HepG2 (cell line): Measurements from ENCODE around the gene TBC1D19.

ENCODE experiments used
- AHR ChIP-seq: IDR thresholded peaks from 2 replicates; pipeline ENCODE4 v1.6.1; 2018; ENCODE audit warnings: missing genetic modification reagents, missing compliant biosample characterization
- CBFB ChIP-seq: sonication (generic); formaldehyde crosslinking; IDR thresholded peaks from 2 replicates; pipeline ENCODE4 v1.4.0; 2020; ENCODE audit warnings: missing genetic modification reagents
- GABPA ChIP-seq, 2 experiments: IDR thresholded peaks; 2 replicates each; pipeline ENCODE4 v1.6.1; 2011 to 2016; ENCODE audit warnings: low read depth in 2 of 2, low read length in 1 of 2, missing biosample characterization in 1 of 2, missing genetic modification characterization in 1 of 2
- NCOA1 ChIP-seq: sonication (generic); formaldehyde crosslinking; IDR thresholded peaks from 2 replicates; pipeline ENCODE4 v1.9.0; 2021; ENCODE audit warnings: missing genetic modification reagents
- POLR2A ChIP-seq, 2 experiments: IDR thresholded peaks; 2 replicates each; pipeline ENCODE4 v1.6.1; 2011; ENCODE audit warnings: low read depth in 2 of 2, low read length in 2 of 2, mild to moderate bottlenecking in 1 of 2, moderate library complexity in 1 of 2; ENCODE audit not compliant: insufficient read depth in 1 of 2
- SRY ChIP-seq: sonication (generic); formaldehyde crosslinking; IDR thresholded peaks from 2 replicates; pipeline ENCODE4 v1.8.0; 2022; ENCODE audit warnings: mild to moderate bottlenecking, missing genetic modification reagents
- ZNF296 ChIP-seq: sonication (generic); formaldehyde crosslinking; conservative IDR thresholded peaks from 2 replicates; pipeline ENCODE4 v1.5.0; 2020; ENCODE audit warnings: mild to moderate bottlenecking, missing genetic modification reagents
- TF ChIP-seq, protein P1 (sequence below): sonication (generic); formaldehyde crosslinking; IDR thresholded peaks from 2 replicates; pipeline ENCODE4 v1.4.0; 2020; ENCODE audit warnings: missing genetic modification reagents
- TF ChIP-seq, protein P2 (sequence below): sonication (generic); formaldehyde crosslinking; IDR thresholded peaks from 2 replicates; pipeline ENCODE4 v1.4.0; 2020; ENCODE audit warnings: mild to moderate bottlenecking, missing genetic modification reagents
- TF ChIP-seq, protein P3 (sequence below): sonication (generic); formaldehyde crosslinking; conservative IDR thresholded peaks from 2 replicates; pipeline ENCODE4 v1.8.1; 2023; ENCODE audit warnings: missing genetic modification reagents

DNA sequence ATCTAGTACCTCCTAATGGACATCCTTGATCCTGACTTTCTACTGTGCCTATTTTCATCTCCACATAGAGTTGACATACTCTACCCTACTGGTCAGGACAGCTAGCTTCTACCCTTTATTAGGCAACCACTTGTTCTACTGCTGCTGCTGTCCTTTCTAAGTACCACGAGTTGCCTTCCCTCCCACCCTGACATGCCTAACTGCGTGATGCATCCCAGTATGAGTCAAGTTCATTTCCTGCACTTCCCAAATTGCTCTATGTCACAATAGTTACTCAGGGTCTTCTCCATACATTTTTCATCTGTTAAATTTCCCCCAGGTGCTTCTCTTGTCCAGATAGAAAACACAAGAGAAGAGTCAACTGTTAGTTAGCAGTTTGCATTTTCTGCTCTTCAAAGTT lies 133.4 kb downstream of the TBC1D19 start:
- TF ChIP-seq SRY (CRISPR knock-in tag) (no peak), CBFB (CRISPR knock-in tag) (no peak), POLR2A (IDR thresholded peaks at IDR 0.05; ENCODE audit: insufficient read depth in 1 of 2, low read depth in 2 of 2, low read length in 2 of 2) (no peak), ZNF296 (CRISPR knock-in tag) (no peak), AHR (CRISPR knock-in tag) (no peak), GABPA (IDR thresholded peaks at IDR 0.05; ENCODE audit: low read depth, low read length) (no peak), GABPA (CRISPR knock-in tag; IDR thresholded peaks at IDR 0.05; ENCODE audit: low read depth) (no peak), NCOA1 (CRISPR knock-in tag) (no peak)
- TF ChIP-seq, protein P1, sequence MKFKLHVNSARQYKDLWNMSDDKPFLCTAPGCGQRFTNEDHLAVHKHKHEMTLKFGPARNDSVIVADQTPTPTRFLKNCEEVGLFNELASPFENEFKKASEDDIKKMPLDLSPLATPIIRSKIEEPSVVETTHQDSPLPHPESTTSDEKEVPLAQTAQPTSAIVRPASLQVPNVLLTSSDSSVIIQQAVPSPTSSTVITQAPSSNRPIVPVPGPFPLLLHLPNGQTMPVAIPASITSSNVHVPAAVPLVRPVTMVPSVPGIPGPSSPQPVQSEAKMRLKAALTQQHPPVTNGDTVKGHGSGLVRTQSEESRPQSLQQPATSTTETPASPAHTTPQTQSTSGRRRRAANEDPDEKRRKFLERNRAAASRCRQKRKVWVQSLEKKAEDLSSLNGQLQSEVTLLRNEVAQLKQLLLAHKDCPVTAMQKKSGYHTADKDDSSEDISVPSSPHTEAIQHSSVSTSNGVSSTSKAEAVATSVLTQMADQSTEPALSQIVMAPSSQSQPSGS (CRISPR knock-in tag): no peak
- TF ChIP-seq, protein P2, sequence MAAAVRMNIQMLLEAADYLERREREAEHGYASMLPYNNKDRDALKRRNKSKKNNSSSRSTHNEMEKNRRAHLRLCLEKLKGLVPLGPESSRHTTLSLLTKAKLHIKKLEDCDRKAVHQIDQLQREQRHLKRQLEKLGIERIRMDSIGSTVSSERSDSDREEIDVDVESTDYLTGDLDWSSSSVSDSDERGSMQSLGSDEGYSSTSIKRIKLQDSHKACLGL (CRISPR knock-in tag): no peak
- TF ChIP-seq, protein P3, sequence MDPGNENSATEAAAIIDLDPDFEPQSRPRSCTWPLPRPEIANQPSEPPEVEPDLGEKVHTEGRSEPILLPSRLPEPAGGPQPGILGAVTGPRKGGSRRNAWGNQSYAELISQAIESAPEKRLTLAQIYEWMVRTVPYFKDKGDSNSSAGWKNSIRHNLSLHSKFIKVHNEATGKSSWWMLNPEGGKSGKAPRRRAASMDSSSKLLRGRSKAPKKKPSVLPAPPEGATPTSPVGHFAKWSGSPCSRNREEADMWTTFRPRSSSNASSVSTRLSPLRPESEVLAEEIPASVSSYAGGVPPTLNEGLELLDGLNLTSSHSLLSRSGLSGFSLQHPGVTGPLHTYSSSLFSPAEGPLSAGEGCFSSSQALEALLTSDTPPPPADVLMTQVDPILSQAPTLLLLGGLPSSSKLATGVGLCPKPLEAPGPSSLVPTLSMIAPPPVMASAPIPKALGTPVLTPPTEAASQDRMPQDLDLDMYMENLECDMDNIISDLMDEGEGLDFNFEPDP: no peak
